DND-41 (cell line): Measurements from ENCODE around the gene TPPP2.

Experiments
- ATAC-seq: fragments of 200-7000 bp; cut with Tn5 transposase; 3 replicates; pipeline ENCODE4 v1.9.1; 2021; ENCODE audit warnings: low read depth; ENCODE audit not compliant: insufficient read depth
- DNase-seq: peaks from one replicate; pipeline ENCODE4 v3.0.0-alpha.2; 2020
- H2AFZ ChIP-seq: 2 replicates; pipeline ENCODE4 v1.6.0; 2012; ENCODE audit warnings: low read depth, low read length
- H3K27ac ChIP-seq: 2 replicates; pipeline ENCODE4 v1.5.1; 2012; ENCODE audit warnings: low read length, inconsistent platforms
- H3K27me3 ChIP-seq: fragments of 200-600 bp; sonication (generic); 2 replicates; pipeline ENCODE4 v1.6.0; 2012; ENCODE audit warnings: low read length, mild to moderate bottlenecking, inconsistent platforms; ENCODE audit not compliant: insufficient read depth, poor library complexity
- H3K36me3 ChIP-seq: 2 replicates; pipeline ENCODE4 v1.5.1; 2012; ENCODE audit warnings: low read length, inconsistent platforms; ENCODE audit not compliant: insufficient read depth
- H3K4me1 ChIP-seq: 2 replicates; pipeline ENCODE4 v1.5.1; 2012; ENCODE audit warnings: mild to moderate bottlenecking, low read length; ENCODE audit not compliant: insufficient read depth
- H3K4me2 ChIP-seq: 2 replicates; pipeline ENCODE4 v1.6.0; 2012; ENCODE audit warnings: mild to moderate bottlenecking, moderate library complexity, low read length, inconsistent platforms; ENCODE audit not compliant: insufficient read depth
- H3K4me3 ChIP-seq, 2 experiments: fragments of 200-600 bp in 1 of 2; shearing (Covaris generic) in 1 of 2; 2 replicates each; pipeline ENCODE4 v1.5.1; 2012 to 2016; ENCODE audit warnings: inconsistent platforms in 2 of 2, low read length in 2 of 2, mild to moderate bottlenecking in 2 of 2, low read depth in 1 of 2, moderate library complexity in 1 of 2
- H3K79me2 ChIP-seq: 2 replicates; pipeline ENCODE4 v1.6.0; 2012; ENCODE audit warnings: low read length, inconsistent platforms; ENCODE audit not compliant: insufficient read depth
- H3K9ac ChIP-seq: 2 replicates; pipeline ENCODE4 v1.6.0; 2012; ENCODE audit warnings: low read depth, mild to moderate bottlenecking, inconsistent platforms, low read length, moderate library complexity
- H3K9me3 ChIP-seq: 2 replicates; pipeline ENCODE4 v1.5.1; 2012; ENCODE audit warnings: low read length, moderate library complexity, mild to moderate bottlenecking, inconsistent platforms; ENCODE audit not compliant: insufficient read depth, severe bottlenecking
- H4K20me1 ChIP-seq: 2 replicates; pipeline ENCODE4 v1.6.0; 2012; ENCODE audit warnings: low read length; ENCODE audit not compliant: insufficient read depth
- EZH2 ChIP-seq: IDR thresholded peaks from 3 replicates; pipeline ENCODE4 v1.6.1; 2012; ENCODE audit warnings: borderline replicate concordance, low read depth, mild to moderate bottlenecking, moderate library complexity, low read length, inconsistent platforms; ENCODE audit not compliant: severe bottlenecking
- TF ChIP-seq, protein P1 (sequence below): IDR thresholded peaks from 2 replicates; pipeline ENCODE4 v1.5.1; 2012; ENCODE audit warnings: borderline replicate concordance, low read length, moderate library complexity, mild to moderate bottlenecking; ENCODE audit not compliant: poor library complexity, severe bottlenecking; ENCODE audit errors: extremely low read depth

Gene TPPP2

DNA sequence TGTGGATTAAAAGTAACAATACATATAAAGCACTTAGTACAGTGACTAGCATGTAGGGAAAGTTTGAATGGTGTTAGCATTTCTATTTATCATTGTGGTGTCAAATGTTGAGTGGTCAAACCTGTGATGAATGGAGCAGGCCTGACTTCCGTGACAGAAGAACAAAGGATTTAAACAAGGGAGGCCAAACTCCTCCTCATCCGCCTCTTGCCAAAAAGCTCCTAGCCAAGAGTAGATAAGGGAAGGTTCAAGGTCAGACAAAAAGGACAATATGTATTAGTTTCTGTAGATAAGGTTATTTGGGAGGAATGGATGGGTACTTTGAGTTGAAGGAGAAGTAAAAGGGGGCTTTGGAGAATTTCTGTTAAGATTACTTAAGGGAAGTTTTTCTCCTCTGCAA, 18.6 kb downstream of the TPPP2 start:
- H3K27ac ChIP-seq = no peak overlapping the region
- ATAC-seq = no peak
- no peak for TF ChIP-seq EZH2
- TF ChIP-seq, protein P1, sequence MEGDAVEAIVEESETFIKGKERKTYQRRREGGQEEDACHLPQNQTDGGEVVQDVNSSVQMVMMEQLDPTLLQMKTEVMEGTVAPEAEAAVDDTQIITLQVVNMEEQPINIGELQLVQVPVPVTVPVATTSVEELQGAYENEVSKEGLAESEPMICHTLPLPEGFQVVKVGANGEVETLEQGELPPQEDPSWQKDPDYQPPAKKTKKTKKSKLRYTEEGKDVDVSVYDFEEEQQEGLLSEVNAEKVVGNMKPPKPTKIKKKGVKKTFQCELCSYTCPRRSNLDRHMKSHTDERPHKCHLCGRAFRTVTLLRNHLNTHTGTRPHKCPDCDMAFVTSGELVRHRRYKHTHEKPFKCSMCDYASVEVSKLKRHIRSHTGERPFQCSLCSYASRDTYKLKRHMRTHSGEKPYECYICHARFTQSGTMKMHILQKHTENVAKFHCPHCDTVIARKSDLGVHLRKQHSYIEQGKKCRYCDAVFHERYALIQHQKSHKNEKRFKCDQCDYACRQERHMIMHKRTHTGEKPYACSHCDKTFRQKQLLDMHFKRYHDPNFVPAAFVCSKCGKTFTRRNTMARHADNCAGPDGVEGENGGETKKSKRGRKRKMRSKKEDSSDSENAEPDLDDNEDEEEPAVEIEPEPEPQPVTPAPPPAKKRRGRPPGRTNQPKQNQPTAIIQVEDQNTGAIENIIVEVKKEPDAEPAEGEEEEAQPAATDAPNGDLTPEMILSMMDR = no peak
- no peaks in the 10 kb centered on the region for H3K79me2 ChIP-seq
- H4K20me1 ChIP-seq = no peaks in the 10 kb centered on the region
- peaks cover 40% of the 10 kb centered on the region for H3K27me3 ChIP-seq
- no peak overlapping the region for H3K4me3 ChIP-seq
- no peak overlapping the region for H3K4me2 ChIP-seq
- no peak overlapping the region for H2AFZ ChIP-seq
- no peak for DNase-seq
- H3K4me1 ChIP-seq = 0 out of 2 replicates have a peak, but pooled peaks cover 6% of the 10 kb centered on the region
- H3K9me3 ChIP-seq = no peaks in the 10 kb centered on the region
- no peak overlapping the region for H3K9ac ChIP-seq
- H3K36me3 ChIP-seq = no peaks in the 10 kb centered on the region

DNA sequence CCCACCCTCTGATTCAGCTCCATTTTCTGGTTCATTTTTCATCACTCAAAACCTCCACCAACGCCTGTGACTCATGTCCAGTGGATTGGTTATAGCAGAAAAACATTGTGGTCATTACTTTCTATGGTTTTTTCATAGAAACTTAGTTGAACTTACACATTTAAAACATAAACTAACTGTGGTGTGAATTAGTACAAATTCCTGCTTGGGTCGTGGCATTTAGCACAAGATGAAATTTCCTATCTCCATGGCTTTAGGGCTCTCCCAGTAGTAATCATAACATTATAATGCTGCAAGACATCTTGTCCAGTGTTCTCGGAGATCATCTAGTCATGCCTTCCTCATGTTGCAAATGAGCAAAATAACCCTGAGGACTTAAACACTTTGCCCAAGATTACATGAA, 19.3 kb downstream of the TPPP2 start:
- no peak overlapping the region for H3K4me3 ChIP-seq
- no peaks in the 10 kb centered on the region for H3K9me3 ChIP-seq
- H2AFZ ChIP-seq = no peak overlapping the region
- H3K36me3 ChIP-seq = no peaks in the 10 kb centered on the region
- no peak overlapping the region for H3K27ac ChIP-seq
- TF ChIP-seq, protein P1 = no peak
- TF ChIP-seq EZH2 = no peak
- no peak for DNase-seq
- H4K20me1 ChIP-seq = no peaks in the 10 kb centered on the region
- peaks cover 43% of the 10 kb centered on the region for H3K27me3 ChIP-seq
- H3K79me2 ChIP-seq = no peaks in the 10 kb centered on the region
- ATAC-seq = no peak
- no peak overlapping the region for H3K9ac ChIP-seq
- H3K4me2 ChIP-seq = no peak overlapping the region
- 0 out of 2 replicates have a peak, but pooled peaks cover 4% of the 10 kb centered on the region for H3K4me1 ChIP-seq

DNA sequence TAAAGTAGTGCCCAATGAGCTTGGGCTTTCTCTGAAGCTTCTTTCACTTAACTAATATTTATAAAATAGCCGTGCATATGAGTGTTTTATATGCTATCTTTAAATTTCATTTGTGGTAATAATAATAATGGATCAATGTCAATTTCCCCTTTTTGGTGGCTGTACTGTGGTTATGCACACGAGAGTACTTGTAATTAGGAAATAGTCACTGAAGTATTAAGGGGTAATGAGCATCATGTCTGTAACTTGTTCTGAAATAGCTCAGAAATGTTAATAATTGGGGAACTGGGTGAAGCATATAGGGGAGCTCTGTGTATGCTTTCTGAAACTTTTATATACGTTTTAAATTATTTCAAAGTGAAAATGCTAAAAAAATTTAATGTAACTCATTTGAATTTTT, 20.6 kb downstream of the TPPP2 start:
- TF ChIP-seq, protein P1 = no peak
- no peak for TF ChIP-seq EZH2
- H3K9me3 ChIP-seq = no peaks in the 10 kb centered on the region
- DNase-seq = no peak
- no peaks in the 10 kb centered on the region for H3K4me1 ChIP-seq
- H3K79me2 ChIP-seq = no peaks in the 10 kb centered on the region
- H3K4me3 ChIP-seq = no peak overlapping the region
- no peak for ATAC-seq
- peaks cover 38% of the 10 kb centered on the region for H3K27me3 ChIP-seq
- H3K27ac ChIP-seq = no peak overlapping the region
- H3K9ac ChIP-seq = no peak overlapping the region
- H2AFZ ChIP-seq = no peak overlapping the region
- H3K36me3 ChIP-seq = no peaks in the 10 kb centered on the region
- H3K4me2 ChIP-seq = no peak overlapping the region
- H4K20me1 ChIP-seq = no peaks in the 10 kb centered on the region
